Esophagus squamous epithelium (tissue), 4 donors: ENCODE results near the gene PAPLN.

Experiments used
- CTCF ChIP-seq, 6 experiments: fragments of 450-650 bp in 4 of 6; fragments of 200-600 bp in 2 of 6; sonication (generic) in 2 of 6; IDR thresholded peaks; one replicate each; pipeline ENCODE4 v1.5.1; 2016 to 2019; ENCODE audit warnings: antibody characterized with exemption in 6 of 6, mild to moderate bottlenecking in 4 of 6, moderate library complexity in 4 of 6
- POLR2A ChIP-seq, 4 donors: fragments of 450-650 bp; IDR thresholded peaks; one replicate each; pipeline ENCODE4 v1.6.1; 2017; ENCODE audit warnings: antibody characterized with exemption in 4 of 4, mild to moderate bottlenecking in 4 of 4, moderate library complexity in 3 of 4

DNA sequence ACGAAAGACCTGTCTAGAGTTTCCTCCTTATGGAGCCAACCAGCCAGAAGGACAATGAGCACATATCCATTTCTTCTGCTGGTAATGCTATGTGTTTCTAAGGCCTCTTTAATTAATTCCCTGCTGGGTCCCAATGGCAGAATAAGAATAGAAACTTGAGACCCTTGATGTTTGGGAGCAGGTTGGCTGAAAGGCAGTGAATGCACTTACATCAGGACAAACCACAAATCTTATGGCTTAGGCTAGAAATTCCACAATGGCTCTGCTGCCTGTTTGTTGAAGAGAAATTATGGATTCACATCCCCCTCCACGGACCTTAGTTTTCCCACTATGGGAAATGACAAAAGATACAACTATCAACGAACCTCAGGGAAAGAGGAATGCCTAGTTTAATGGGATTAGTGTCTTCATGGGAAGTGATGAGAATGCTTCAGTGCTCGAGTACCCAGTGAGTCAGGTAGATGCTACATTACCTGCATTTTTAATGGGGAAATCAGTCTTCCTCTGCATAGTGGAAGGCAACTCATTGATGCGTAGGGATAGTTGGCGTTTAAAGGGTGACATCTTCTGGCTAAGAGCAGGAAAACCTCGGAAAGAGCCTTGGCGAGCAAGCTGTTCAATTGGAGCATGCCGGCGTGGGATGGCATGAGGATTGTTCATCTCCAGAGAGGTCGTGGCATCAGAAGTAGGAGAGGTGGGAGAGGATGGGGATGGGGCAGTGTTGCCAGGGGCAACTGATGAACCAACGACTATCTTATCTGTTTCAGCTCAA lies 46.5 kb downstream of the PAPLN start:
- TF ChIP-seq CTCF (IDR thresholded peaks at IDR 0.05) (peak in 1 of 6 experiments; percentile 11), POLR2A (IDR thresholded peaks at IDR 0.05) (no peak)
